SK-N-SH (cell line): ENCODE results near the gene SPAM1.

Experiments used
- EP300 ChIP-seq, 2 experiments: IDR thresholded peaks; 2 replicates each; pipeline versions ENCODE4 v1.4.0 to v1.6.1; 2012; ENCODE audit warnings: borderline replicate concordance in 1 of 2, low read depth in 1 of 2, low read length in 1 of 2
- TF ChIP-seq, protein P1 (sequence below): fragments of 200-600 bp; sonication (generic); IDR thresholded peaks from 2 replicates; pipeline ENCODE4 v1.6.1; 2017; ENCODE audit warnings: antibody characterized with exemption, mild to moderate bottlenecking, moderate library complexity
- TF ChIP-seq, protein P2 (sequence below): fragments of 150-350 bp; IDR thresholded peaks from 2 replicates; pipeline ENCODE4 v1.6.1; 2017; ENCODE audit warnings: antibody characterized with exemption, low read length, low read depth, borderline replicate concordance

DNA sequence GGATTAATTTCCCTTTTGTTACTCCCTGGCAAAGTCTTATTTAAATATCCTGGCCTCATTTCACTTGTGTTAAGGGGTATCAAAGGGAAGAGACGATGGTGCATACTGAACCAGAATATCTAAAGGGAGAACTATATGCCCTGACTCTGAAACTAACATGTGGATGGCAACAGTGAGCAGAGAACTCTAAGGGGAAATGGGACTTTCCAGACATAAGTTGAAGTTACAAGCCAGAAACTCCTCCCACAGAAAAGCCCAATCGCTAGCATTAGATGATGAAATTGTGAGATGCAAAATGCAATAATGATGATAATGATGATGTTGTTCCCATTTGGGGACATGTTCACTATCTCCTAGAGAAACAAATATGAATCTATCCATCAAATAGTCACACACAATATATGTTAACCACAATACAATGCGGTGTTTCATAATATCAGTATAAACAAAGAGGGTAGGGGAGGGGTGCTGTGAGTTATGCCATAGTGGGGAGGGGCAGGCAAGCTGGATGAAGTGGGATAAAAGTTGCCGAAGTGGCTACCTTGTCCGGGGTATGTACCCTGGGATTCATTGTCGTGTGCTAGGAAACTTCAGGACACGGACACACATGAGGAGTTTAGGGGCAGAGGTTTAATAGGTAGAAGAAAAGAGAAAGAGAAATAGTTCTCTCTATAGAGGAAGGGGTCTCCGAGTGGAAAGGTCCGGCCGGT is 70.7 kb downstream of the SPAM1 start:
- TF ChIP-seq, protein P1, sequence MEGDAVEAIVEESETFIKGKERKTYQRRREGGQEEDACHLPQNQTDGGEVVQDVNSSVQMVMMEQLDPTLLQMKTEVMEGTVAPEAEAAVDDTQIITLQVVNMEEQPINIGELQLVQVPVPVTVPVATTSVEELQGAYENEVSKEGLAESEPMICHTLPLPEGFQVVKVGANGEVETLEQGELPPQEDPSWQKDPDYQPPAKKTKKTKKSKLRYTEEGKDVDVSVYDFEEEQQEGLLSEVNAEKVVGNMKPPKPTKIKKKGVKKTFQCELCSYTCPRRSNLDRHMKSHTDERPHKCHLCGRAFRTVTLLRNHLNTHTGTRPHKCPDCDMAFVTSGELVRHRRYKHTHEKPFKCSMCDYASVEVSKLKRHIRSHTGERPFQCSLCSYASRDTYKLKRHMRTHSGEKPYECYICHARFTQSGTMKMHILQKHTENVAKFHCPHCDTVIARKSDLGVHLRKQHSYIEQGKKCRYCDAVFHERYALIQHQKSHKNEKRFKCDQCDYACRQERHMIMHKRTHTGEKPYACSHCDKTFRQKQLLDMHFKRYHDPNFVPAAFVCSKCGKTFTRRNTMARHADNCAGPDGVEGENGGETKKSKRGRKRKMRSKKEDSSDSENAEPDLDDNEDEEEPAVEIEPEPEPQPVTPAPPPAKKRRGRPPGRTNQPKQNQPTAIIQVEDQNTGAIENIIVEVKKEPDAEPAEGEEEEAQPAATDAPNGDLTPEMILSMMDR: no peak
- TF ChIP-seq, protein P2, sequence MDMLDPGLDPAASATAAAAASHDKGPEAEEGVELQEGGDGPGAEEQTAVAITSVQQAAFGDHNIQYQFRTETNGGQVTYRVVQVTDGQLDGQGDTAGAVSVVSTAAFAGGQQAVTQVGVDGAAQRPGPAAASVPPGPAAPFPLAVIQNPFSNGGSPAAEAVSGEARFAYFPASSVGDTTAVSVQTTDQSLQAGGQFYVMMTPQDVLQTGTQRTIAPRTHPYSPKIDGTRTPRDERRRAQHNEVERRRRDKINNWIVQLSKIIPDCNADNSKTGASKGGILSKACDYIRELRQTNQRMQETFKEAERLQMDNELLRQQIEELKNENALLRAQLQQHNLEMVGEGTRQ: no peak
- TF ChIP-seq EP300 (IDR thresholded peaks at IDR 0.05; ENCODE audit: borderline replicate concordance in 1 of 2, low read depth in 1 of 2, low read length in 1 of 2): no peak
